ENCODE results near the gene OR5AP2. TPM values are rescaled to one million over a fixed set of nuclear protein-coding genes. Genes with fewer than 3 reads are reported as not detected.
A peak's percentile ranks its signal among the peaks of the same experiment; 100 is the strongest.
"Not testable (repeated sequence)": the region's sequence is repeated elsewhere in the genome, so short reads cannot be mapped to it uniquely, and the experiment has no call there.

OR5AP2 gene
- total RNA-seq, 1 donor: not detected

DNA sequence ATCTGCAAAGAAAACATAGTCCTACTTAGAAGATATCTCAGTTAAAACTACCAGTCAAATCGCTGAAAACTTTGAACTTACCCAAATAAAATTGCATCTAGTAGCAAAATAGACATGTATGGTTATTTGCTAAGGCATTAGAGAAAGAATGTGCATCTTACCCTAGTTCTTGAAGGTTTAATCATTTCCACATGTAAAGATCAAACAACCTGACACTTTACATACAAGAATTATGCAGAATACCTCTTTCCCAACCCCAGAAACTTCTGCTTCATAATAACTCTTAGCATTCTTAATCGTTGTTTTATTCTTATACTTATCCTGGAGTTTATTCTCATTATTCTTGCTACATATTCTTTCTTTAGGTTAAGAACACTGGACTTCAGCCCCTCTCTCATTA is 9.9 kb downstream of the OR5AP2 start:
- H3K27me3 ChIP-seq (ENCODE audit: insufficient read depth, low read length): no peaks in the 10 kb centered on the region
- H3K9me3 ChIP-seq (ENCODE audit: low read depth, low read length): no peaks in the 10 kb centered on the region
- no peak for TF ChIP-seq CTCF (IDR thresholded peaks at IDR 0.05; ENCODE audit: extremely low read depth, low read depth, low read length)
- no peak overlapping the region for H3K4me2 ChIP-seq (ENCODE audit: insufficient read depth, low read length)
- H3K79me2 ChIP-seq (ENCODE audit: insufficient read depth, low read length): no peaks in the 10 kb centered on the region
- H3K4me1 ChIP-seq (ENCODE audit: insufficient read depth, low read length): no peaks in the 10 kb centered on the region
- no peak overlapping the region for H3K27ac ChIP-seq (ENCODE audit: low read depth, low read length)
- H3K4me3 ChIP-seq (ENCODE audit: insufficient read depth, low read length): no peak overlapping the region
- no peak overlapping the region for H2AFZ ChIP-seq (ENCODE audit: low read length)
- no peak for DNase-seq (ENCODE audit: insufficient read length, low spot score, missing footprints)
- H4K20me1 ChIP-seq (ENCODE audit: insufficient read depth, low read length): no peaks in the 10 kb centered on the region
- no peaks in the 10 kb centered on the region for H3K36me3 ChIP-seq (ENCODE audit: insufficient read depth, low read length)

GRCh38 chr11:56625946-56626345 is 16.3 kb downstream of the OR5AP2 start:
- Histone ChIP-seq H3K79me2 (ENCODE audit: insufficient read depth, low read length) (no peaks in the 10 kb centered on the region), H3K4me1 (ENCODE audit: insufficient read depth, low read length) (no peaks in the 10 kb centered on the region), H3K27me3 (ENCODE audit: insufficient read depth, low read length) (no peaks in the 10 kb centered on the region), H3K9me3 (ENCODE audit: low read depth, low read length) (no peaks in the 10 kb centered on the region), H2AFZ (ENCODE audit: low read length) (no peak overlapping the region), H3K4me2 (ENCODE audit: insufficient read depth, low read length) (no peak overlapping the region), H3K27ac (ENCODE audit: low read depth, low read length) (no peak overlapping the region), H3K36me3 (ENCODE audit: insufficient read depth, low read length) (no peaks in the 10 kb centered on the region), H3K4me3 (ENCODE audit: insufficient read depth, low read length) (no peak overlapping the region), H4K20me1 (ENCODE audit: insufficient read depth, low read length) (no peaks in the 10 kb centered on the region)
- no peak for TF ChIP-seq CTCF (IDR thresholded peaks at IDR 0.05; ENCODE audit: extremely low read depth, low read depth, low read length)
- DNase-seq (ENCODE audit: insufficient read length, low spot score, missing footprints): no peak

GRCh38 chr11:56624661-56625110 is 17.6 kb downstream of the OR5AP2 start:
- H4K20me1 ChIP-seq (ENCODE audit: insufficient read depth, low read length): no peaks in the 10 kb centered on the region
- no peaks in the 10 kb centered on the region for H3K9me3 ChIP-seq (ENCODE audit: low read depth, low read length)
- H3K79me2 ChIP-seq (ENCODE audit: insufficient read depth, low read length): no peaks in the 10 kb centered on the region
- no peaks in the 10 kb centered on the region for H3K4me1 ChIP-seq (ENCODE audit: insufficient read depth, low read length)
- H3K27me3 ChIP-seq (ENCODE audit: insufficient read depth, low read length): no peaks in the 10 kb centered on the region
- DNase-seq (ENCODE audit: insufficient read length, low spot score, missing footprints): peak; percentile 6
- H3K4me2 ChIP-seq (ENCODE audit: insufficient read depth, low read length): no peak overlapping the region
- no peak overlapping the region for H2AFZ ChIP-seq (ENCODE audit: low read length)
- no peak overlapping the region for H3K4me3 ChIP-seq (ENCODE audit: insufficient read depth, low read length)
- no peak overlapping the region for H3K27ac ChIP-seq (ENCODE audit: low read depth, low read length)
- no peaks in the 10 kb centered on the region for H3K36me3 ChIP-seq (ENCODE audit: insufficient read depth, low read length)
- TF ChIP-seq CTCF (IDR thresholded peaks at IDR 0.05; ENCODE audit: extremely low read depth, low read depth, low read length): peak; percentile 30

DNA sequence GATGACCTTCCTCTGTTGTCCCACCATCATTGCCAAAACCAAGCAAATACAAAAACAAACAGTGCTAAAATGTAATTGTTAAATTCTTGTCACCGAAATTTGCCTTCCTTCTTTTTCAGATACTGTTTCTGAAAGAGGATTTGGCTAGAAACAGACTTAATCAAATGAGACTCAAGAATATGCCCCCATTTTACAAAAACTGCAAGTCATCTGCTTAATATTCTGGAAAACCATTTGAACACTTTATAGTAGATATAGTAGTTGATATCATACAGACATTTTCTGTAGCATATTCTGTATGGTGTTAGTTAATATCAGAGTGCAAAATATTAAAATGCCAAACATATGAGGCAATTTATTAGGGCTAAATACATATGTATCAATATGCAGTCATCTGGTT is 31.1 kb downstream of the OR5AP2 start:
- H3K79me2 ChIP-seq (ENCODE audit: insufficient read depth, low read length): no peaks in the 10 kb centered on the region
- no peaks in the 10 kb centered on the region for H3K4me1 ChIP-seq (ENCODE audit: insufficient read depth, low read length)
- no peak for DNase-seq (ENCODE audit: insufficient read length, low spot score, missing footprints)
- H2AFZ ChIP-seq (ENCODE audit: low read length): no peak overlapping the region
- H3K4me3 ChIP-seq (ENCODE audit: insufficient read depth, low read length): no peak overlapping the region
- no peak overlapping the region for H3K27ac ChIP-seq (ENCODE audit: low read depth, low read length)
- no peaks in the 10 kb centered on the region for H3K9me3 ChIP-seq (ENCODE audit: low read depth, low read length)
- H3K4me2 ChIP-seq (ENCODE audit: insufficient read depth, low read length): no peak overlapping the region
- no peaks in the 10 kb centered on the region for H4K20me1 ChIP-seq (ENCODE audit: insufficient read depth, low read length)
- no peaks in the 10 kb centered on the region for H3K36me3 ChIP-seq (ENCODE audit: insufficient read depth, low read length)
- TF ChIP-seq CTCF (IDR thresholded peaks at IDR 0.05; ENCODE audit: extremely low read depth, low read depth, low read length): no peak
- H3K27me3 ChIP-seq (ENCODE audit: insufficient read depth, low read length): no peaks in the 10 kb centered on the region

DNA sequence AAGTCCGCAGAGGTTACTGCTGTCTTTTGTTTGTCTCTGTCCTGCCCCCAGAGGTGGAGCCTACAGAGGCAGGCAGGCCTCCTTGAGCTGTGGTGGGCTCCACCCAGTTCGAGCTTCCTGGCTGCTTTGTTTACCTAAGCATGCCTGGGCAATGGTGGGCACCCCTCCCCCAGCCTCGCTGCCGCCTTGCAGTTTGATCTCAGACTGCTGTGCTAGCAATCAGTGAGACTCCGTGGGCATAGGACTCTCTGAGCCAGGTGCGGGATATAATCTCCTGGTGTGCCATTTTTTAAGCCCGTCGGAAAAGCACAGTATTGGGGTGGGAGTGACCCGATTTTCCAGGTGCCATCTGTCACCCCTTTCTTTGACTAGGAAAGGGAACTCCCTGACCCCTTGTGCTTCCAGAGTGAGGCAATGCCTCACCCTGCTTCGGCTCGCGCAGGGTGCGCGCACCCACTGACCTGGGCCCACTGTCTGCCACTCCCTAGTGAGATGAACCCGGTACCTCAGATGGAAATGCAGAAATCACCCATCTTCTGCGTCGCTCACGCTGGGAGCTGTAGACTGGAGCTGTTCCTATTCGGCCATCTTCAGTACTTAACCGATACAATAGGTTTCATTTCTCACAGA is 50.0 kb downstream of the OR5AP2 start:
- not testable (repeated sequence) for H2AFZ ChIP-seq (ENCODE audit: low read length); H3K27ac ChIP-seq (ENCODE audit: low read depth, low read length); H3K79me2 ChIP-seq (ENCODE audit: insufficient read depth, low read length); H4K20me1 ChIP-seq (ENCODE audit: insufficient read depth, low read length); H3K4me1 ChIP-seq (ENCODE audit: insufficient read depth, low read length); H3K4me3 ChIP-seq (ENCODE audit: insufficient read depth, low read length); H3K27me3 ChIP-seq (ENCODE audit: insufficient read depth, low read length); DNase-seq (ENCODE audit: insufficient read length, low spot score, missing footprints); H3K36me3 ChIP-seq (ENCODE audit: insufficient read depth, low read length); H3K4me2 ChIP-seq (ENCODE audit: insufficient read depth, low read length); H3K9me3 ChIP-seq (ENCODE audit: low read depth, low read length)
